ENCODE data around the gene EFHD1.

EFHD1 gene

DNA sequence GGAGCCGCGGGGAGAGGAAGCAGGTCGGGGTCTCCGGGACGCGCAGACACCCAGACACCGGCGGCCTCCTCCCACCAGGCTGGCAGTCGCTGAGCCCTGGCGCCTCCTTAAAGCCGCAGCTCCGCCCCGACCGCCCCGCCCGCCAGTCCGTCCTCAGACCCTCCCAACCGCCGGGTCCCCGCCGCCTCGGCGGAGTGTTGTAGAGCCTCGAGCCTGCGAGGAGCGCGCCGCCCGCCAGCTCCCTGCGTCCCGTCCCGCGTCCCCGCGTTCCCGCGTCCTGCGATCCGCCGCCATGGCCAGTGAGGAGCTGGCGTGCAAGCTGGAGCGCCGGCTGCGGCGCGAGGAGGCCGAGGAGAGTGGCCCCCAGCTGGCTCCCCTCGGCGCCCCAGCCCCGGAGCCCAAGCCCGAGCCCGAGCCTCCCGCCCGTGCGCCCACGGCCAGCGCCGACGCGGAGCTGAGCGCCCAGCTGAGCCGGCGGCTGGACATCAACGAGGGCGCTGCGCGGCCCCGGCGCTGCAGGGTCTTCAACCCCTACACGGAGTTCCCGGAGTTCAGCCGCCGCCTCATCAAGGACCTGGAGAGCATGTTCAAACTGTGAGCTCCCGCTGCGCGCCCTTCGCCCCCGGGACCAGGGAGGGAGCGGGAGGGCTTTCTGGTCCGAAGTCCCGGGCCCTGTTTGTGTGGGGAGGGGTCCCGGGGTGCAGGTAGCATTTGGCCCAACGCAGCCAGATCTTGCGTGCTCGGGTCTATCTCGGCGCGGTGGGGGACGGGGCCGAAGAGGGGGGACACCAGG lies at the start of gene EFHD1:
EFHD1 (plus strand) TSS at position 192 of the 793 bp plus-strand sequence; CDS start at position 293, 101 bp downstream.
- peak; percentile 20 to 40 (median 26) for DNase-seq (ENCODE audit: low read depth in 2 of 3, low spot score in 2 of 3)

DNA sequence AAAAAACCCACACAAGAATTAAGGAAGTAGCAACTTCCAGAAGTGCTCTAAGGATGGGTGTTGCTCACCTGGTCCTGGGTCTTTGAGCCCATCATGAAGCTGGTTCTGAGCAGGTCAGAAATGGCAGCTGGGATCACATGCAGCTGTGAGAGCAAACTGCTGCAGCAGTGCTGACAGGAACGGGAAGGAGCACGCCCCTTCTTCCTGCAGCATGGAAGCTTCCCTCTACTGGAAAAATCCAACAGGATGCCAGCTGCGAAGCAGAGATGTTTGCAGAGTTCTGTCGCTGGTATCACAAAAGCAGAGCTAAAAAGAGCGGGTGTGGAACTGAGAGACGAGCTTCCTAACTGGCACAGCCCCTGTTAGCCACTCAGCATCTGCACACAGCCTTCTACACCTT lies 49.2 kb upstream of the EFHD1 start:
- no peak for DNase-seq (ENCODE audit: low read depth in 2 of 3, low spot score in 2 of 3)

DNA sequence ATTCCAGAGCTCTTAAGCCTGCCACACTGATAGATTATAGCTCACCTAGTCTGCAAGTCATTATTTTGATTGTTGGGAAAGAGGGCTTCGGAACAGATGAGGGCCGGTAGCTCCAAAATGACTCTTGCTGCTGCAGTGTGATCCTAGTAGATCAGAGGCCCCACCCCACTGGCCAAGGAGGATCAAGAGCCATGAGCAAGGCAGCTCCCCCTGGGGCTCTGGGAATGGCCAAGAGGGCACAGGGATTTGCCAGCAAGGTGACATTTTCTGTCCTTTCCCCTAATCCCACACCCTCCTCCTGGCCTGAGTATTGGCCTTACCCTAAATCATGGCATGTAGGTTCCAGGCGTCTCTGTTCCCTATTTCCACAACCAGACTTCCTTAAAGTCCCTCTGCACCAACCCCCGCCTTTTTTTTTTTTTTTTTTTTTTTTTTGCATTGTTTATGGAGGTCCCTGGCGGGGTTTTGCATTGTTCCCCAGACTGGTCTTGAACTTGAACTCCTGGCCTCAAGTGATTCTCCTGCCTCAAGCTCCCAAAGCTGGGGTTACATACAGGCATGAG lies 46.4 kb upstream of the EFHD1 start:
- no peak for DNase-seq (ENCODE audit: low read depth in 2 of 3, low spot score in 2 of 3)

- DNase-seq (ENCODE audit: low read depth in 2 of 3, low spot score in 2 of 3) = no peak
Measured at GRCh38 chr2:232587512-232587911, 45.9 kb upstream of the EFHD1 start.

GRCh38 chr2:232588031-232588430 lies 45.4 kb upstream of the EFHD1 start:
- no peak for DNase-seq (ENCODE audit: low read depth in 2 of 3, low spot score in 2 of 3)

DNA sequence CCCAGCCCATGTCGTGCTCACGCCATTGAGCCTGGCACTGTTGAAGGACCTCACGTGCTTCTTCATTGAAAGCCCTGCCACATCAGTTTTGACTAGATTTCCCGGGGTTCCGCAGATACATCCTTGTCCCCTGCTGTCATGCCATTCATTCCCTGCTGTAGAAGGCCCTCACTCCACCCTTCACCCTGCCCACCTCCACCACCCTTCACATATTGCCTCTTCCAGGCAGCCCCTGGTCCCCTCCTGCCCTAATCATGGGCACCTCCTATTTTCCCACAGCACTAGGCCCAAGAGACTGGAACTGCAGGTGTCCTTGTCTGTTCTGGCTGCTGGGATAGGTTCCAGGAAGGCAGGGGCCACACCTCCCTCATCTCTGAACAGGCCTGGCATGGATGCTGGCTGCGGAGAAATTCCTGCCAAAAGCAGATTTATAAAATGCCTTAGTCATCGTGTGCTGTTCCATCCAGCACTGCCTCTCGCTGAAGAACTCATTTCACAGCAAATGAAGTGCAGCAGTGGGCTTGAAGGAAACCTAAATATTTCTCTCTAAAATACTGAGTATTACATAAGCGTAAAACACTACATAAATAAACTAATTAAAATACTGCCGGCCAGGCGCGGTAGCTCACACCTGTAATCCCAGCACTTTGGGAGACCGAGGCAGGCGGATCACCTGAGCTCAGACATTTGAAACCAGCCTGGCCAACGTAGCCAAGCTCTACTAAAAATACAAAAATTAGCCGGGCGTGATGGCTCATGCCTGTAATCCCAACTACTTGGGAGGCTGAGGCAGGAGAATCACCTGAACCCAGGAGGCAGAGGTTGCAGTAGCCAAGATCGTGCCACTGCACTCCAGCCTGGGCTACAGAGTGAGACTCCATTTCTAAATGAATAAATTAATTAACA lies 44.5 kb upstream of the EFHD1 start:
- DNase-seq (ENCODE audit: low read depth in 2 of 3, low spot score in 2 of 3) = no peak

DNA sequence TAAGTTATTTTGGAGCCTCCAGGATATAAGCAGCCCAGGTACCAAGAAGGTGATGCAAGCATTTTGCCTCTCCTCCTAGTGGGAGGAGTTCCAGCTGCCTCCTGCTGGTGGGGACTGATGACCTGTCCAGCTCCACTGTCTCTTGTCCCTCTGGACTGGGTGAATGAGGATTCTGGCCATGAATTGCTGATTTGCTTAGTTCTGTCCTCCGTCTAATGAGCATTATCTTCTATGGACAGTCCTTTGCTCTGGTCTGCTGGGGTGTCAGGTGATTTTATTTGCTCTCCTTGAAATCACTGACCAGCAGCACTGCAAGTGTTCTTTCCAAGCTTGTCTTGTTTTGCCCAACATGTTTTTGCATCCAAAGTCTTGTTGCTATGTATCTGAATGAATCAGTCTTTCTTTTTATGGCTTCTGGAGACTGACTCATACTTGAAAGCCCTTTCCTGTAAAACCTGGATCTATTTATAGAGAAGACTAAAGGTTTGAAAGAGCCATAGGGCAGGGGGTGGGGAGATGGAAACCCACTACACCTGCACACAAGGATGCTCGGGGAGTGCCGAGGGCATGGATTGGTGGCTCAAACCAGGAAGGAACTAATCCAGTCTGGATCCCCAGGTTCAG lies 40.5 kb upstream of the EFHD1 start:
- no peak for DNase-seq (ENCODE audit: low read depth in 2 of 3, low spot score in 2 of 3)

DNA sequence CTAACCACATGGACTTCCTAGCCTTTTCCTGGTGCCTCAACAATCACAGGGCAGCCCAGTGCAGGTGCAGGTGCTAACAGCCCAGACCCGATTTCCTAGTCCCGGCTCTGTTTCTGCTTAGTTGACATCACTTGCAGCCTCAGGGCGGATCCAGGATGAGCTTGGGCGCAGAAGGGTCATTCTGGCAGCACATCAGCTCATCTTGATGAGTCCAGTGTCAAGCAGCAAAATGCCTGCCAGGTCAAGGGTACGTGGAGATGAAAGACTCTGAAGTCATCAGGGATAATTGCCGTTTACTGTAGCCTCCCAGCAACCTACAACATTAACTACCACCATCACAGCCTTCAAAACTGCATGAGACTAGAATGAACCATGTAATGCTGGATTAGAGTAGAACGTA lies 39.4 kb upstream of the EFHD1 start:
- DNase-seq (ENCODE audit: low read depth in 2 of 3, low spot score in 2 of 3) = no peak

DNA sequence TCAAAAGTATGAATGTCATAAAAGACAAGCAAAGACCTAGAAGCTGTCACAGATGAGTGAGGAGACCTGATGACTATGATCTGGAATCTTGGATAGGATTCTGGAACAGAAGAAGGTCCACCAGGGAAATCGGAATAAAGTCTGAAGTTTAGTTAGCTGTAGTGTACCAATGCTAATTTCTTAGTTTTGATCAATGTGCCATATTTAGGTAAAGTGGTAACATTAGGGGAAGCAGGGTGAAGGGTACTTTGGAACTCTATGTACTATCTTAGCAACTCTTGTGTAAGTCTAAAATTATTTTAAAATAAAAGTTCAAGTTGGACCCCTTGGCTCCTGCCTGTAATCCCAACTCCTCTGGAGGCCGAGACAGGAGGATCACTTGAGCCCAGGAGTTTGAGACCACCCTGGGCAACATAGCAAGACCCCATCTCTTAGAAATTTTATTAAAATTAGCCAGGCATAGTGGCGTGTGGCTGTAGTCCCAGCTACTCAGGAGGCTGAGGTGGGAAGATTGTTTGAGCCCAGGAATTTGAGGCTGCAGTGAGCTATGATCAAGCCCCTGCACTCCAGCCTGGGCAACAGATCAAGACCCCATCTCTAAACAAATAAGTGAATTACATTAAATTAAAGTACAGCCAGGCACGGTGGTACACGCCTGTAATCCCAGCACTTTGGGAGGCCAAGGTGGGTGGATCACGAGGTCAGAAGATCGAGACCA lies 35.9 kb upstream of the EFHD1 start:
- DNase-seq (ENCODE audit: low read depth in 2 of 3, low spot score in 2 of 3) = no peak

- no peak for DNase-seq (ENCODE audit: low read depth in 2 of 3, low spot score in 2 of 3)
Measured at GRCh38 chr2:232598293-232598692, 35.1 kb upstream of the EFHD1 start.

- no peak for DNase-seq (ENCODE audit: low read depth in 2 of 3, low spot score in 2 of 3)
Measured at GRCh38 chr2:232600053-232600773, 33.2 kb upstream of the EFHD1 start.

- DNase-seq (ENCODE audit: low read depth in 2 of 3, low spot score in 2 of 3) = no peak
Measured at GRCh38 chr2:232603283-232603682, 30.1 kb upstream of the EFHD1 start.

- DNase-seq (ENCODE audit: low read depth in 2 of 3, low spot score in 2 of 3) = no peak
Measured at GRCh38 chr2:232604535-232604934, 28.9 kb upstream of the EFHD1 start.

GRCh38 chr2:232607011-232607410 lies 26.4 kb upstream of the EFHD1 start:
- DNase-seq (ENCODE audit: low read depth in 2 of 3, low spot score in 2 of 3) = no peak

DNA sequence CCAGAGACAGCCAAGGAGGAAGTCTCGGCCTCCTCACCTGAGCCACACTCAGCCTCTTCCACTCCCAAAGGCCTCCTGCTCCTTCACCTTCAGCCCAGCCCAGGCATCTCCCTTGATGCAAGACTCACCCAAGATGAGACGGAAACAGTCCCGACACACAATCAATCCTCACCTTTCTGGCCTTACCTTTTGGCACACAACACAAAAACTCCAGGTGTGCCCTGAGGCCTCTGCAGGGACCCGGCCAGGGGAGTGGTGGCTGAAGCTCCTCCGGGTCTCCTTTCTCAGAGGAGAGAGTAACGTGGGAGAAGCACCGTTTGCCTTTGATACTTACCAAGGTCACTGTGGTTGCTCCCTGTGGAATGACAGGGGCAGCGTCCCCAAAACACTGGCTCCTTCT lies 23.8 kb upstream of the EFHD1 start:
- DNase-seq (ENCODE audit: low read depth in 2 of 3, low spot score in 2 of 3) = no peak

GRCh38 chr2:232610081-232610480 lies 23.3 kb upstream of the EFHD1 start:
- DNase-seq (ENCODE audit: low read depth in 2 of 3, low spot score in 2 of 3) = no peak

GRCh38 chr2:232611061-232611460 lies 22.3 kb upstream of the EFHD1 start:
- DNase-seq (ENCODE audit: low read depth in 2 of 3, low spot score in 2 of 3) = no peak

- DNase-seq (ENCODE audit: low read depth in 2 of 3, low spot score in 2 of 3) = peak; percentile 23 to 65 (median 49)
Measured at GRCh38 chr2:232611559-232612218, 21.7 kb upstream of the EFHD1 start.

- DNase-seq (ENCODE audit: low read depth in 2 of 3, low spot score in 2 of 3) = no peak
Measured at GRCh38 chr2:232613538-232614134, 19.8 kb upstream of the EFHD1 start.

All from activated CD8-positive, alpha-beta memory T cell treated with anti-CD3 and anti-CD28 coated beads for 48 hours (primary cell).